Osteoblast (primary cell): ENCODE measurements around the gene DNASE1. TPM values are rescaled to one million over a fixed set of nuclear protein-coding genes. Genes with fewer than 3 reads are reported as not detected.
"Not testable (repeated sequence)": the region's sequence is repeated elsewhere in the genome, so short reads cannot be mapped to it uniquely, and the experiment has no call there.

Source experiments
- DNase-seq: peaks from one replicate; pipeline ENCODE4 v3.0.0; 2011; ENCODE audit warnings: low spot score, mixed read lengths; ENCODE audit not compliant: insufficient read length; ENCODE audit errors: missing footprints
- H2AFZ ChIP-seq: 2 replicates; pipeline ENCODE4 v1.6.0; 2011; ENCODE audit warnings: mild to moderate bottlenecking, low read length
- H3K27ac ChIP-seq: 2 replicates; pipeline ENCODE4 v1.5.1; 2011; ENCODE audit warnings: mild to moderate bottlenecking, low read depth, low read length, moderate library complexity
- H3K27me3 ChIP-seq: 2 replicates; pipeline ENCODE4 v1.6.0; 2012; ENCODE audit warnings: mild to moderate bottlenecking, control low read depth, inconsistent platforms, low read length, moderate library complexity; ENCODE audit not compliant: insufficient read depth
- H3K36me3 ChIP-seq: 2 replicates; pipeline ENCODE4 v1.5.1; 2011; ENCODE audit warnings: mild to moderate bottlenecking, low read length, control low read depth, moderate library complexity; ENCODE audit not compliant: insufficient read depth
- H3K4me1 ChIP-seq: 2 replicates; pipeline ENCODE4 v1.5.1; 2011; ENCODE audit warnings: mild to moderate bottlenecking, low read length, control low read depth, moderate library complexity; ENCODE audit not compliant: insufficient read depth
- H3K4me2 ChIP-seq: 2 replicates; pipeline ENCODE4 v1.6.0; 2011; ENCODE audit warnings: mild to moderate bottlenecking, low read length; ENCODE audit not compliant: insufficient read depth
- H3K4me3 ChIP-seq: fragments of 200-600 bp; sonication (generic); 3 replicates; pipeline ENCODE4 v1.5.1; 2012; ENCODE audit warnings: mild to moderate bottlenecking, low read length, inconsistent platforms; ENCODE audit not compliant: insufficient read depth
- H3K79me2 ChIP-seq: 2 replicates; pipeline ENCODE4 v1.6.0; 2012; ENCODE audit warnings: mild to moderate bottlenecking, low read length, control low read depth, inconsistent platforms; ENCODE audit not compliant: insufficient read depth
- H3K9me3 ChIP-seq: 2 replicates; pipeline ENCODE4 v1.5.1; 2011; ENCODE audit warnings: low read depth, low read length, control low read depth
- H4K20me1 ChIP-seq: 2 replicates; pipeline ENCODE4 v1.6.0; 2012; ENCODE audit warnings: mild to moderate bottlenecking, low read length, control low read depth; ENCODE audit not compliant: insufficient read depth
- total RNA-seq: library from RNA; depleted of rRNA; stranded (reverse); fragments of >200 nt; gene quantifications from 2 replicates; pipeline ENCODE4 v1.2.3, GENCODE V29; 2012
- TF ChIP-seq, protein P1 (sequence below): IDR thresholded peaks from 2 replicates; pipeline ENCODE4 v1.5.1; 2011; ENCODE audit warnings: mild to moderate bottlenecking, low read depth, low read length, moderate library complexity; ENCODE audit errors: extremely low read depth

The DNASE1 gene
- total RNA-seq, 1 donor = 11.9 TPM

DNA sequence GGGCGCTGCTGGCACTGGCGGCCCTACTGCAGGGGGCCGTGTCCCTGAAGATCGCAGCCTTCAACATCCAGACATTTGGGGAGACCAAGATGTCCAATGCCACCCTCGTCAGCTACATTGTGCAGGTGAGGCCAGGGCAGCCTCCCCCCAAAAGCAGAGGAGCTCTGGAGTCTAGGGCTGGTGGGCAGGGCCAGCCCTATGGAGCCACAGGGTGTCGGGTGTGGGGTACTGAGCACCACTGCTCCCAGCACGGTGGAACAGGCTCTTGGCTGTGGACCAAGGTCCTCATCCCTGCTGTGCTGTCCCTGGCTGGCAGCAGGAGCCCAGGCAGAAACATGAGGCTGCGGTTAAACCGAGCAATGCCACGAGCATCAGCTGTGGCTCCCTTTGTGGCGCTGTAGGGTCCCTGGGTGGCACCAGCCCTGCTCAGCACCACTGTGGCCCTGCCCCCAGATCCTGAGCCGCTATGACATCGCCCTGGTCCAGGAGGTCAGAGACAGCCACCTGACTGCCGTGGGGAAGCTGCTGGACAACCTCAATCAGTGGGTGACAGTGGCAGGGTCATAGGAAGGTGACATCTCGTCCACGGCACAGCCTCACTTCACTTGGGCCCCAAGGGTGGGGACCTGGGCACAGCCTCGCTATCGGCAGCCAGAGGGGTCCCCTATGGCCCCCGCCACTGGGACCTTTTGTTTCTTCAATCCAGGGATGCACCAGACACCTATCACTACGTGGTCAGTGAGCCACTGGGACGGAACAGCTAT, 1.1 kb downstream of the DNASE1 start:
- Histone ChIP-seq H3K36me3 (peaks cover 28% of the 10 kb centered on the region), H2AFZ (no peak overlapping the region)

DNA sequence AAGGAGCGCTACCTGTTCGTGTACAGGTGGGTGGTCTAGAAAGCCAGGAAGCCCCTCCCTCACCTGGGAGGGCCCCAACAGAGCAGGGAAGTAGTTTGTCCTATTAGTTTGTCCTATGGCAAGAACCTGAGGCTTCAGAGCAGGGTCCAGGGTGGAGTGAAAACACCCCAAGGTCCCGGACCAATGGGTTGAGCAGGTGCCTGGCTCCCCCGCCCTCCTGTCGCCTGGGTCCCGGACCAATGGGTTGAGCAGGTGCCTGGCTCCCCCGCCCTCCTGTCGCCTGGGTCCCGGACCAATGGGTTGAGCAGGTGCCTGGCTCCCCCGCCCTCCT, 1.6 kb downstream of the DNASE1 start:
- not testable (repeated sequence) for DNase-seq, H3K4me1 ChIP-seq, H3K27me3 ChIP-seq, H3K4me2 ChIP-seq, H3K27ac ChIP-seq, H3K9me3 ChIP-seq, H2AFZ ChIP-seq, H3K4me3 ChIP-seq, H3K79me2 ChIP-seq
- H3K36me3 ChIP-seq = peaks cover 33% of the 10 kb centered on the region
- H4K20me1 ChIP-seq = peaks cover 22% of the 10 kb centered on the region

More for the DNA sequence above, 1.1 kb downstream of the DNASE1 start:
- TF ChIP-seq, protein P1, sequence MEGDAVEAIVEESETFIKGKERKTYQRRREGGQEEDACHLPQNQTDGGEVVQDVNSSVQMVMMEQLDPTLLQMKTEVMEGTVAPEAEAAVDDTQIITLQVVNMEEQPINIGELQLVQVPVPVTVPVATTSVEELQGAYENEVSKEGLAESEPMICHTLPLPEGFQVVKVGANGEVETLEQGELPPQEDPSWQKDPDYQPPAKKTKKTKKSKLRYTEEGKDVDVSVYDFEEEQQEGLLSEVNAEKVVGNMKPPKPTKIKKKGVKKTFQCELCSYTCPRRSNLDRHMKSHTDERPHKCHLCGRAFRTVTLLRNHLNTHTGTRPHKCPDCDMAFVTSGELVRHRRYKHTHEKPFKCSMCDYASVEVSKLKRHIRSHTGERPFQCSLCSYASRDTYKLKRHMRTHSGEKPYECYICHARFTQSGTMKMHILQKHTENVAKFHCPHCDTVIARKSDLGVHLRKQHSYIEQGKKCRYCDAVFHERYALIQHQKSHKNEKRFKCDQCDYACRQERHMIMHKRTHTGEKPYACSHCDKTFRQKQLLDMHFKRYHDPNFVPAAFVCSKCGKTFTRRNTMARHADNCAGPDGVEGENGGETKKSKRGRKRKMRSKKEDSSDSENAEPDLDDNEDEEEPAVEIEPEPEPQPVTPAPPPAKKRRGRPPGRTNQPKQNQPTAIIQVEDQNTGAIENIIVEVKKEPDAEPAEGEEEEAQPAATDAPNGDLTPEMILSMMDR = no peak
- DNase-seq = no peak
- H4K20me1 ChIP-seq = peaks cover 22% of the 10 kb centered on the region
- H3K79me2 ChIP-seq = no peaks in the 10 kb centered on the region
- no peak overlapping the region for H3K4me3 ChIP-seq
- no peaks in the 10 kb centered on the region for H3K27me3 ChIP-seq
- no peak overlapping the region for H3K4me2 ChIP-seq
- H3K27ac ChIP-seq = no peak overlapping the region
- H3K9me3 ChIP-seq = no peaks in the 10 kb centered on the region
- H3K4me1 ChIP-seq = peaks cover 10% of the 10 kb centered on the region

DNA sequence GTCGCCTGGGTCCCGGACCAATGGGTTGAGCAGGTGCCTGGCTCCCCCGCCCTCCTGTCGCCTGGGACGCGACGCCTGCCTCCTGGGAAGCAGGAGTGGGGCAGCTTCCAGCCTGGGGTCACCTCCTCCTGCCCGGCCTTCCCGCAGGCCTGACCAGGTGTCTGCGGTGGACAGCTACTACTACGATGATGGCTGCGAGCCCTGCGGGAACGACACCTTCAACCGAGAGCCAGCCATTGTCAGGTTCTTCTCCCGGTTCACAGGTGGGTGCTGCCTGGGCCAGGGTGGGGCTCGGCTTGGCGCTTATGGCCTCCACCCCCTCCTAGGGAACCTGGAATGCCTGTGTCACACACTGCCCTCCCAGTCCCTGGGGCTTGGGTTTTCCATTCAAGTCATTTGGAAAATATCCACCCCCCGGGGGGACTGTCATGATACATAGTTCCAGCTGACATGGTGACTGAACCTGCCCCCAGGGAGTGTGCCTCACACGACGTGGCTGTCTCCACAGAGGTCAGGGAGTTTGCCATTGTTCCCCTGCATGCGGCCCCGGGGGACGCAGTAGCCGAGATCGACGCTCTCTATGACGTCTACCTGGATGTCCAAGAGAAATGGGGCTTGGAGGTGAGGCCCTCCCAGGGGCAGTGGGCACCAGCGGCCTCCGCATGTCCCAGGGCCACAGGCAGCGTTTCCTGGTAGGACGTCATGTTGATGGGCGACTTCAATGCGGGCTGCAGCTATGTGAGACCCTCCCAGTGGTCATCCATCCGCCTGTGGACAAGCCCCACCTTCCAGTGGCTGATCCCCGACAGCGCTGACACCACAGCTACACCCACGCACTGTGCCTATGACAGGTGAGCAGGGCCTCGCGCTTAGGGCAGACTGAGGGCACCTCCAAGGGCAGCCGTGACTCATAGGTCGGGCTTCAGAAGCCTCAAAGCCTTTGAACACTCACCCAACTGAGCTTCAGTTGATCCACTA, 2.3 kb downstream of the DNASE1 start:
- peaks cover 10% of the 10 kb centered on the region for H3K4me1 ChIP-seq
- no peak overlapping the region for H3K4me2 ChIP-seq
- peak; percentile 45 for DNase-seq
- H4K20me1 ChIP-seq = peaks cover 26% of the 10 kb centered on the region
- no peak overlapping the region for H2AFZ ChIP-seq
- H3K27ac ChIP-seq = no peak overlapping the region
- peaks cover 39% of the 10 kb centered on the region for H3K36me3 ChIP-seq
- no peaks in the 10 kb centered on the region for H3K79me2 ChIP-seq
- no peaks in the 10 kb centered on the region for H3K9me3 ChIP-seq
- no peaks in the 10 kb centered on the region for H3K27me3 ChIP-seq
- H3K4me3 ChIP-seq = no peak overlapping the region
- TF ChIP-seq, protein P1 = no peak

DNA sequence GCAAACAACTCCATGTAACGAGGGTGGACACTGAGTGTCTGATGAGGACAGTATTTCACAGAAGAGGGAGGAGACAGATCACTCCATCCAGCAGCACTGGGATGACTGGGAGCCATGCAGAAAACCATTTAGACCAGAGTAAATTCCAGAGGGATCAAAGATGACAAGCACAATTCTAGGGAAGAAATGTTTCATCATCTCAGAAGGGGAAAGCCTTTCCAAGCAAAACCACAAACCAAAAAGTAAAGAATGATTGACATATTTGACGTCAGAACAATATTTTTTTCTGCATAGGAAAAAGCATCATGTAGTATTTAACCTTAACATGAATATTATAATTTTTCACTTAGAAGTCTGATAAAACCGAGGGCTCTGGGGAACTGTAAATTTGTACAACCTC, 4.8 kb downstream of the DNASE1 start:
- Histone ChIP-seq H3K4me3 (no peak overlapping the region), H3K4me1 (peaks cover 10% of the 10 kb centered on the region), H3K27ac (peak overlapping the region; percentile 46), H3K27me3 (no peaks in the 10 kb centered on the region), H2AFZ (no peak overlapping the region), H4K20me1 (peaks cover 21% of the 10 kb centered on the region), H3K9me3 (no peaks in the 10 kb centered on the region), H3K79me2 (no peaks in the 10 kb centered on the region), H3K4me2 (no peak overlapping the region), H3K36me3 (peaks cover 53% of the 10 kb centered on the region)
- TF ChIP-seq, protein P1 = no peak
- peak; percentile 78 for DNase-seq
